GM18498 (cell line): ENCODE measurements around the gene ADRA2C.

Experiments used
- ATAC-seq: cut with Tn5 transposase; IDR thresholded peaks from one replicate; pipeline ENCODE4 v1.9.1; 2021; ENCODE audit warnings: mild to moderate bottlenecking, moderate library complexity; ENCODE audit not compliant: unreplicated experiment

ADRA2C gene

DNA sequence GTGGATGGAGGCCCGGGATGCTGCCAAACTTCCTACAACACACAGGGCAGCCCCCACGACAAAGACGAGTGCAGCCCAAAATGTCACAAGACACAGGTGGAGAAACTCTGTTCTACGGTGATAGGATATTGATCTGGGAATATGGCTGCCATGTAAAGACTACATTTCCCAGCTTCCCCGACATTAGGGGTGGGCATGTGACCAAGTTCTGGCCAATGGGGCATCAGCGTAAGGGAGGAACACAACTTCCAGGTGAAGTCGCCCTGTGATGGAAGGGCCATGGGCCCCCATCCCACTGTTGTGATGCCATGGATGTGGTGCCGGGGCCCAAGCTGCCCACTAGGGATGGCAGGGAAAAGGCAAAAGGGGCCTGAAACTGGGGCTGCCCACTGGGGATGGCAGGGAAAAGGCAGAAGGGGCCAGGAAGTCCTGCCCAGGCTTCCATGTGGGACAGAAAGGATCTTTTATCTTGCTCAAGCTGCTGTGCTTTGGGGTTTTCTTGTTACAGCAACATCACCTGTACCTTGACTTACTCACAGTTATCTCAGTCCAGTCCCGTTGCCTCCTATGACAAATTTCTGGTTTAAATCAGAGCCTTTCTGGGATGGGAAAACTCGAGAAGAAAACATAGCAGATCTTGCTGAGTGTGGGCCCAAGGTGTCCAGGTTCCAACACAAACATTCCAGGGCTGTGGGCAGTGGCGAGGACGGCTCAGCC lies 9.7 kb upstream of the ADRA2C start:
- no peak for ATAC-seq

GRCh38 chr4:3759236-3759635 lies 6.9 kb upstream of the ADRA2C start:
- no peak for ATAC-seq

DNA sequence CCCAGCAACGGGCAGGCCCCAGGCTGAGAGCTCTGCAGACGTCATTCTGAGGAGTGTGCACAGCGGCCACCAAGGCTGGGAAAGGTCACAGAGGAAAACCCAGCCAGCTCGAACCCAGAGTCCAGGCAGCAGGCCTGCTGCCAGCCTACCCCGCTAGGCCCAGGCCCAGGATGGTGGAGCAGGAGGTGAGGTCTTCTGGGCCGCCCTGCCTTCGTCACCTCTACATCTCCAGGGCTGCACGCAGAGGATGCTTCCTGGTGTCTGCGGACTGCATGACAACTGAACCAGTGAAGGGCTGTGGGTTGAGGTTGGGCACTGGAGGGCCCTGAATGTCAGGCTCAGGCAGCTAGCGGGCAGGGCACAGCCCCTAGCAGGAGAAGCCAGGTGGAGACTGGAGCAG lies 5.8 kb upstream of the ADRA2C start:
- no peak for ATAC-seq

- ATAC-seq, result no peak
These were observed 5.3 kb upstream of the ADRA2C start for GRCh38 chr4:3760841-3761240.

GRCh38 chr4:3762264-3762663 lies 3.9 kb upstream of the ADRA2C start:
- ATAC-seq, result no peak

- no peak for ATAC-seq
These were observed 3.2 kb upstream of the ADRA2C start for GRCh38 chr4:3762753-3763549.

- ATAC-seq, result no peak
These were observed 732 bp upstream of the ADRA2C start for GRCh38 chr4:3765271-3766035.

- no peak for ATAC-seq
These were observed 792 bp downstream of the ADRA2C start for GRCh38 chr4:3766785-3767569.

GRCh38 chr4:3767570-3768288 lies 1.5 kb downstream of the ADRA2C start:
- no peak for ATAC-seq

GRCh38 chr4:3768842-3769641 lies 2.9 kb downstream of the ADRA2C start:
- no peak for ATAC-seq

DNA sequence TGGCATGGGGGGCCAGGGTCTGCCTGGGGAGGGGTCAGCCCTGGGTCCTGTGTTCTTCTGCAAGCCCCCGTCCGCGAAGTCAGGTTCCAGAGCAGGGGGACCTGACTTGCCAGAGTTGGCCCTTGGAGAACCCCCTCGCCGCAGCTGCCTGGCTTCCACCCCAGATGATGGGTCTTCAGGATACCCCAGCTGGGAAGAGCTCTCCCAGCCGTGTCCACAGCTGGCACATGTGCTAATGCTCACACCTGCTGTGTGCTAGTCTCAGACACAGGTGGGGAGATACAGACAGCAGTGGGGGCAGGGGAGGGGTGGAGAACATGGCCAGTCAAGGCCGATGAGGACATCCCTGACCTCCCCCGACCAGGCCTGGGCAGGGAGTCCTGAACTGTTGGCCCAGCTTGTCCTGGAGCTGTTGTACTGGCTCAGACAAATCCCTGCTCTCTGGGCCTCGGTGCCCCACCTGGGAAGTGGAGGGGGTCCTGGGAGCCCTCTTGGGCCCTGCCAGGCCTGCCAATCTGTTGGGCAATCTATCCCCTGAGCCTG lies 3.5 kb downstream of the ADRA2C start:
- no peak for ATAC-seq

GRCh38 chr4:3770323-3771163 lies 4.4 kb downstream of the ADRA2C start:
- no peak for ATAC-seq

GRCh38 chr4:3771164-3771809 lies 5.1 kb downstream of the ADRA2C start:
- ATAC-seq, result no peak

- ATAC-seq, result no peak
These were observed 5.8 kb downstream of the ADRA2C start for GRCh38 chr4:3771939-3772495.

GRCh38 chr4:3772632-3773031 lies 6.4 kb downstream of the ADRA2C start:
- no peak for ATAC-seq

GRCh38 chr4:3773552-3774001 lies 7.4 kb downstream of the ADRA2C start:
- ATAC-seq, result no peak

GRCh38 chr4:3774253-3774883 lies 8.2 kb downstream of the ADRA2C start:
- no peak for ATAC-seq
